Astrocyte of the cerebellum (primary cell): ENCODE measurements around the gene OSBPL9.

Experiments used
- DNase-seq: peaks from one replicate; pipeline ENCODE4 v3.0.0-alpha.2; 2011; ENCODE audit warnings: low read depth
- H3K4me3 ChIP-seq: 2 replicates; pipeline ENCODE4 v1.5.1; 2011; ENCODE audit warnings: mild to moderate bottlenecking, low read depth, low read length, moderate library complexity
- CTCF ChIP-seq: IDR thresholded peaks from 2 replicates; pipeline ENCODE4 v1.5.1; 2012; ENCODE audit warnings: low read length, low read depth, moderate library complexity, mild to moderate bottlenecking; ENCODE audit errors: missing control alignments
- in situ Hi-C: cut with HindIII; loops from 2 replicates; pipeline ENCODE4 v1.10.0; 2017; ENCODE audit warnings: low sequenced_read_pairs

The OSBPL9 gene

DNA sequence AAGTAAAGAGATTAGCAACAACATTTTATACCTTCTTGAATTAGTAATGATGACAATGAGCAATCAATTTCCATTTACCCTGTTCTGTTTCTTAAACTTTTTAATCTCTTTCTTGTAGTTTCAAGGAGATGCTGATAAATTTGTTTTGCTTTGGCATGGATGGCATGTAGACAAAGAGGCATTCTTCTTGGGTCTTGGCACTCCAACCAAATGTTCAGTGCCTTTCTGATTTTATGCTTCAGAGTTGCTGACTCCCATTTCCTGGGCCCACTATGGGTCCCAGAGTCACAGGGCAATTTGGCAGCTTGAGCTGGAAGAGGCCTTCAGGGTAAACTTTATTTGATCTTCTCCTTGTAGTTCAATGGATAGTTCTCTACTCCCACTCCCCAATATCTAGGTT lies 42.1 kb upstream of the OSBPL9 start:
- TF ChIP-seq CTCF: no peak
- no peak for DNase-seq
- in situ Hi-C loops: no loop called here

GRCh38 chr1:51575406-51576084 lies 41.3 kb upstream of the OSBPL9 start:
- DNase-seq: no peak
- H3K4me3 ChIP-seq: no peak overlapping the region
- no peak for TF ChIP-seq CTCF
- in situ Hi-C loops: no loop called here

More for the DNA sequence above, 42.1 kb upstream of the OSBPL9 start:
- H3K4me3 ChIP-seq: no peak overlapping the region

DNA sequence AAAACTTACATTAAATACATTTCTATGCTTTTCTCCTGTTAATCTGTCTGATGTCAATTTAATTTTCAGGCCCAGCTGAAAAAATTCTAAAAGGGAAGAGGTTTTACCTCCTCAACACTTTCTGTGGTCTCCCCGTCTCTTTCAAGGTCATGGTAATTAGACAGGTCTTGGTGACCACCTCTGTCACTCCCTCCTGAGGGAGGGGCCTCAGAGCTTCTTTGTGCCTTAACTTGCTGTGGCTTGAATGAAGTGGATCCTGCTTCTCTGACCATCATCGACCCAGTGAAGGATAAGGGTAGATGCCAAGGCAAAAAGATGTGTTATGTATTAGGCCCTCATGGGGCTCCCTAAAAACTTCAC lies 40.8 kb upstream of the OSBPL9 start:
- in situ Hi-C loops: no loop called here
- no peak for DNase-seq
- H3K4me3 ChIP-seq: no peak overlapping the region
- TF ChIP-seq CTCF: no peak

DNA sequence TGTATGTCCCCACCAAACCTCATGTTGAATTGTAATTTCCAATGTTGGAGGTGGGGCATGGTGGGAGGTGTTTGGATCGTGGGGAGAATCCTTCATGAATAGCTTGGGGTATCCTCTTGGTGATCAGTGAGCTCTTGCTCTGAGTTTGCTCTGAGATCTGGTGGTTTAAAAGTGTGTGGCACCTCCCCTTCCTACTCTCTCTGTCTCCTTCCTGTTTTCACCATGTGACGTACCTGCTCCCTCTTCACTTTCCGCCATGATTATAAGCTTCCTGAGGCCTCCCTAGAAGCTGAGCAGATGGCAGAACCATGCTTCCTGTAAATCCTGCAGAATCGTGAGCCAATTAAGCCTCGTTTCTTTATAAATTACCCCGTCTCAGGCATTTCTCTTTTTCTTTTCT lies 40.0 kb upstream of the OSBPL9 start:
- no peak for DNase-seq
- no peak overlapping the region for H3K4me3 ChIP-seq
- in situ Hi-C loops: no loop called here
- no peak for TF ChIP-seq CTCF

GRCh38 chr1:51578383-51579109 lies 38.3 kb upstream of the OSBPL9 start:
- DNase-seq: no peak
- TF ChIP-seq CTCF: no peak
- in situ Hi-C loops: no loop called here
- no peak overlapping the region for H3K4me3 ChIP-seq

DNA sequence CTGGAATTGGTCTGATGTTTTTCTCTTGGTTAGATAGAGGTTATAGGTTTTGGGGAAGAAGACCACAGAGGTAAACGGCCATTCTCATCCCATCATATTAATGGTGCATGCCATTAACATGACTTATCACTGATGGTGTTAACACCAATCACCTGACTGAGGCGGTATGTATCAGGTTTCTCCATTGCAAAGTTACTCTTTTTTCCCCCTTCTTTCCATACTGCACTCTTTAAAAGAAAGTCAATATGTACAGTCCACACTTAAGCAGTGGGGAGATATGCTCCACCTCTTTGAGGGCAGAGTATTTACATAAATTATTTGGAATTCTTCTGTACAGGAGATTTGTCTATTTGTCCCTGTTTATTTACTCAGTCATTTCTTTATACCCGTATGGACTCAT lies 35.7 kb upstream of the OSBPL9 start:
- in situ Hi-C loops: no loop called here
- DNase-seq: no peak
- no peak overlapping the region for H3K4me3 ChIP-seq
- no peak for TF ChIP-seq CTCF
